NT2/D1 (cell line): Measurements from ENCODE around the gene SCYL2.
A peak's percentile ranks its signal among the peaks of the same experiment; 100 is the strongest.

Experiments
- DNase-seq: peaks from one replicate; pipeline ENCODE4 v3.0.0-alpha.2; 2011; ENCODE audit warnings: low read depth, low spot score
- H3K27me3 ChIP-seq: 2 replicates; pipeline ENCODE4 v1.6.0; 2011; ENCODE audit warnings: mild to moderate bottlenecking; ENCODE audit not compliant: insufficient read length, insufficient read depth
- H3K36me3 ChIP-seq: 2 replicates; pipeline ENCODE4 v1.6.1; 2011; ENCODE audit warnings: mild to moderate bottlenecking, low read length, mixed read lengths; ENCODE audit not compliant: insufficient read depth, insufficient read length
- H3K4me1 ChIP-seq: 2 replicates; pipeline ENCODE4 v1.5.1; 2011; ENCODE audit not compliant: insufficient read depth, insufficient read length
- H3K4me3 ChIP-seq: 2 replicates; pipeline ENCODE4 v1.5.1; 2011; ENCODE audit warnings: low read depth; ENCODE audit not compliant: insufficient read length
- H3K9ac ChIP-seq: 2 replicates; pipeline ENCODE4 v1.6.0; 2011; ENCODE audit warnings: low read depth; ENCODE audit not compliant: insufficient read length
- H3K9me3 ChIP-seq: 2 replicates; pipeline ENCODE4 v1.5.1; 2011; ENCODE audit warnings: mild to moderate bottlenecking, low read length; ENCODE audit not compliant: insufficient read depth
- SUZ12 ChIP-seq: IDR thresholded peaks from 2 replicates; pipeline ENCODE4 v1.6.1; 2011; ENCODE audit not compliant: insufficient read length, insufficient read depth; ENCODE audit errors: extremely low read depth
- YY1 ChIP-seq: IDR thresholded peaks from 2 replicates; pipeline ENCODE4 v1.6.1; 2011; ENCODE audit not compliant: insufficient read length, insufficient read depth
- ZNF274 ChIP-seq: IDR thresholded peaks from 2 replicates; pipeline ENCODE4 v1.6.1; 2011; ENCODE audit warnings: mild to moderate bottlenecking, low read depth, low read length

The SCYL2 gene

DNA sequence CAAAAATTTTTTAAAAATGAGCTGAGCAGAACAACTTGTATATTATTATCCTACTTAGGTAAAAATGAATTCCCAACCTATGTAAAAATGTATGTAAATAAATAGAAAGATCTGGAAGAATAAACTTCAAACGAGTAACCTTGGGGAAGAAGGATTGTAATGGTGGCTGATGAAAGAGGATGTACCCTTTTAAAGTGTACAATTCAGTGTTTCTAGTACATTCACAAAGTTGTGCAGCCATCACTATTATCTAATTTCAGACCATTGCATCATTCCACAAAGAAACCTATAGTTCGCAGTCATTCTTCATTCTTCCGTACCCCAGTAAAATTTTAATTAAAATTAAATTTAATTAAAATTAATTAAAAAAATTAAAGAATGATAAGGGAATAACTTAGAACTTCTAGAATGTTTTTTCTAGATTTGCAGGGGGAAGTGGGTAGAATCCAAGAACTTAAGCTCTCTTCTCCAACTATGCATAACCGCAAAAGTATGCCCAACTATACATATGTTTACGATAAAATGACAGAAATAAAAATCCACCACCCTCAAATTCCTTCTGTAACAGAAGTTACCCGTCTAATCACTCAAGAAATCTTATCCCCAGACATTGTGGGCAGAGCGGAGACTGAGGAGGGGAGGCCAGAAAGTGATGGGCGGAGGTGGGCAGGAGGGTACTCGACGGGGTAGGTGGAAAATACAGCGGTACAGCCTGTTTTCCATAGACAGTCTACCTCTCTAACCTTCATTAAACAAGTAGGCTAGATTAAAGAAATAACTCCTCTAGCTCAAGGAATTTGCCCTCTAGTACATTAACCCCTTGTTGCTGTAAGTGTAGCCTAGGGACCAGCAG is 1.0 kb upstream of the SCYL2 start:
- Histone ChIP-seq H3K4me3 (peak overlapping the region; percentile 96), H3K36me3 (peaks cover 7% of the 10 kb centered on the region), H3K9ac (peak overlapping the region; percentile 46), H3K9me3 (no peaks in the 10 kb centered on the region), H3K27me3 (no peaks in the 10 kb centered on the region), H3K4me1 (no peaks in the 10 kb centered on the region)
- TF ChIP-seq SUZ12 (no peak), YY1 (no peak), ZNF274 (no peak)
- no peak for DNase-seq

DNA sequence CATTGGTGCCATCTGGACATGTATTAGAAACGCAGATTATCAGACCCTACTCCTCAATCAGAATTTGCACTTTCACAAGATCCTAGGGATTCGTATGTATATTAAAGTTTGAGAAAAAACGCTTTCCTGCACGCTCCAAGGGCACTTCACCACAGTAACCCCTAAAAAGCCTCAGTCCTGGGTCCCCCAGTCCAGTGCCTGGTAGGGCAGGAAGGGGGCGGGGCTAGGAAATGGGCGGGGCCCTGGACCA is 467 bp upstream of the SCYL2 start:
- Histone ChIP-seq H3K36me3 (peaks cover 5% of the 10 kb centered on the region), H3K9ac (peak overlapping the region; percentile 69), H3K4me3 (peak overlapping the region; percentile 96), H3K9me3 (no peaks in the 10 kb centered on the region), H3K27me3 (no peaks in the 10 kb centered on the region), H3K4me1 (no peaks in the 10 kb centered on the region)
- no peak for TF ChIP-seq YY1
- TF ChIP-seq SUZ12: no peak
- DNase-seq: peak; percentile 75

- H3K9me3 ChIP-seq: no peaks in the 10 kb centered on the region
- DNase-seq: no peak
- TF ChIP-seq SUZ12: no peak
- no peak for TF ChIP-seq ZNF274
- TF ChIP-seq YY1: no peak
These were observed 765 bp downstream of the SCYL2 start for GRCh38 chr12:100267603-100268281.

GRCh38 chr12:100268835-100269564 is 2.0 kb downstream of the SCYL2 start:
- H3K4me1 ChIP-seq: no peaks in the 10 kb centered on the region
- peak overlapping the region; percentile 4 for H3K9ac ChIP-seq
- H3K4me3 ChIP-seq: peak overlapping the region; percentile 96
- H3K9me3 ChIP-seq: no peaks in the 10 kb centered on the region
- H3K36me3 ChIP-seq: peaks cover 5% of the 10 kb centered on the region
- no peak for DNase-seq
- no peaks in the 10 kb centered on the region for H3K27me3 ChIP-seq
- no peak for TF ChIP-seq SUZ12
- no peak for TF ChIP-seq YY1
- no peak for TF ChIP-seq ZNF274

More at GRCh38 chr12:100267603-100268281, 765 bp downstream of the SCYL2 start:
- Histone ChIP-seq H3K27me3 (no peaks in the 10 kb centered on the region), H3K9ac (peak overlapping the region; percentile 97), H3K4me1 (no peaks in the 10 kb centered on the region), H3K4me3 (peak overlapping the region; percentile 96), H3K36me3 (peaks cover 8% of the 10 kb centered on the region)

- Histone ChIP-seq H3K36me3 (peaks cover 5% of the 10 kb centered on the region), H3K27me3 (no peaks in the 10 kb centered on the region), H3K4me3 (no peak overlapping the region), H3K9me3 (no peaks in the 10 kb centered on the region), H3K4me1 (no peaks in the 10 kb centered on the region), H3K9ac (no peak overlapping the region)
- no peak for TF ChIP-seq YY1
- TF ChIP-seq ZNF274: no peak
- TF ChIP-seq SUZ12: no peak
- DNase-seq: no peak
These were observed 6.8 kb downstream of the SCYL2 start for GRCh38 chr12:100273782-100274181.

DNA sequence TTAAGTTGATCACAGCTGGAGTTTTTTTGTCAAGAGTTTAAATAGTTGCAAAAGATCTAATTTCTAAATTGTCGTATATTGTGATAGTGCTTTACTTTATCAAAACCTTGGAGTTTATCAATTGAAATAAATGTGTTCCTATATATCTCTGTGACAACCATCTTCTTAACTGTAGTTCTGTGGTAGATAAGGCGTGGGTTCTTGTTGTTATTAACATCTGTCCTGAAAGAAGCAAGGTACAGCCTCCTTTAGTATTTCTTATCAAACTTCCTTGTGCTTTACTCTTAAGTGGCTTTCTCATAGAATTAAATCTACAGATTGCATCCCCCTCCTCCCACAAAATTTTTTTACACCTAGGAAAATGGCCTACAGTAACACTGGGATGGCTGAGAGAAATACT is 7.3 kb downstream of the SCYL2 start:
- H3K27me3 ChIP-seq: no peaks in the 10 kb centered on the region
- no peak for DNase-seq
- TF ChIP-seq ZNF274 (no peak), YY1 (no peak), SUZ12 (no peak)
- H3K4me3 ChIP-seq: no peak overlapping the region
- H3K9ac ChIP-seq: no peak overlapping the region
- peaks cover 4% of the 10 kb centered on the region for H3K4me1 ChIP-seq
- no peaks in the 10 kb centered on the region for H3K9me3 ChIP-seq
- H3K36me3 ChIP-seq: peaks cover 5% of the 10 kb centered on the region

DNA sequence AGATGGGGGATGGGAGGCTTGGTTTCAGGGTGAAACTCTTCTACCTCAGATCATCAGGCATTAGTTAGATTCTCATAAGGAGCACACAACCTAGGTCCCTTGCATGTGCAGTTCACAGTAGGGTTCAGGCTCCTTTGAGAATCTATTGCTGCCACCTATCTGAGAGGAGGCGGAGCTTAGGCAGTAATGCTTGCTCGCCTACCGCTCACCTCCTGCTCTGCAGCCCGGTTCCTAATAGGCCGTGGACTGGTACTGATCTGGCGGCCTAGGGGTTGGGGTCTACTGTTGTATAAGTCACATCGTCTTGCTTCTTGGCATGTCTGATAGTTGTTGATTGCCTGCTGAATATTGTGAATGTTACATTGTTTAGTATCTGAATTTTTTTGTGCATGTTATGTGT is 12.2 kb downstream of the SCYL2 start:
- H3K9ac ChIP-seq: no peak overlapping the region
- no peak overlapping the region for H3K4me3 ChIP-seq
- H3K27me3 ChIP-seq: no peaks in the 10 kb centered on the region
- no peaks in the 10 kb centered on the region for H3K9me3 ChIP-seq
- DNase-seq: no peak
- H3K4me1 ChIP-seq: peaks cover 6% of the 10 kb centered on the region
- TF ChIP-seq YY1 (no peak), SUZ12 (no peak), ZNF274 (no peak)
- peaks cover 4% of the 10 kb centered on the region for H3K36me3 ChIP-seq
